DOHH2 (cell line): ENCODE data around the gene MLANA.

Experiments
- H3F3A ChIP-seq: fragments of 200-600 bp; sonication (generic), shearing (Covaris generic); 2 replicates; pipeline ENCODE4 v1.6.0; 2016; ENCODE audit warnings: antibody characterized with exemption, mild to moderate bottlenecking; ENCODE audit not compliant: control insufficient read depth, insufficient read depth
- H3K27ac ChIP-seq: fragments of 200-600 bp; sonication (generic); 2 replicates; pipeline ENCODE4 v1.5.1; 2014; ENCODE audit warnings: low read depth, mild to moderate bottlenecking, low read length, moderate library complexity
- H3K27me3 ChIP-seq: fragments of 200-600 bp; sonication (generic); 2 replicates; pipeline ENCODE4 v1.6.1; 2014; ENCODE audit warnings: mild to moderate bottlenecking, low read length, mixed read lengths; ENCODE audit not compliant: control insufficient read depth
- H3K36me3 ChIP-seq: fragments of 200-600 bp; sonication (generic); 2 replicates; pipeline ENCODE4 v1.6.1; 2014; ENCODE audit warnings: mild to moderate bottlenecking, low read length, moderate library complexity, mixed read lengths; ENCODE audit not compliant: control insufficient read depth
- H3K4me1 ChIP-seq: fragments of 200-600 bp; sonication (generic); 2 replicates; pipeline ENCODE4 v1.6.1; 2014; ENCODE audit warnings: mild to moderate bottlenecking, low read length, mixed read lengths; ENCODE audit not compliant: control insufficient read depth
- H3K4me2 ChIP-seq: fragments of 200-600 bp; sonication (generic); 2 replicates; pipeline ENCODE4 v1.6.0; 2014; ENCODE audit warnings: mild to moderate bottlenecking, low read length, moderate library complexity
- H3K4me3 ChIP-seq: fragments of 200-600 bp; sonication (generic); 2 replicates; pipeline ENCODE4 v1.5.1; 2014; ENCODE audit warnings: mild to moderate bottlenecking, low read length, mixed read lengths
- H3K79me2 ChIP-seq: fragments of 200-600 bp; sonication (generic); 2 replicates; pipeline ENCODE4 v1.6.1; 2014; ENCODE audit warnings: mild to moderate bottlenecking, low read length, mixed read lengths; ENCODE audit not compliant: control insufficient read depth
- H3K9me2 ChIP-seq: fragments of 200-600 bp; sonication (generic); replicated peaks from 2 replicates; pipeline ENCODE4 v1.6.1; 2014; ENCODE audit warnings: mild to moderate bottlenecking, low read length, mixed read lengths; ENCODE audit not compliant: control insufficient read depth
- H3K9me3 ChIP-seq: fragments of 200-600 bp; sonication (generic); 2 replicates; pipeline ENCODE4 v1.6.1; 2014; ENCODE audit warnings: antibody characterized with exemption, low read length, mixed read lengths; ENCODE audit not compliant: control insufficient read depth, insufficient read depth
- H4K20me1 ChIP-seq: fragments of 200-600 bp; sonication (generic); 2 replicates; pipeline ENCODE4 v1.6.0; 2014; ENCODE audit warnings: low read depth, mild to moderate bottlenecking, antibody characterized with exemption, low read length, moderate library complexity; ENCODE audit not compliant: control insufficient read depth, insufficient read depth
- EZH2phosphoT487 ChIP-seq: fragments of 200-600 bp; sonication (generic); IDR thresholded peaks from 2 replicates; pipeline ENCODE4 v1.6.1; 2017; ENCODE audit warnings: borderline replicate concordance, mild to moderate bottlenecking, antibody characterized with exemption, low read length, moderate library complexity, mixed read lengths
- TF ChIP-seq, protein P1 (sequence below): fragments of 200-600 bp; sonication (generic); IDR thresholded peaks from one replicate; pipeline ENCODE4 v1.5.1; 2014; ENCODE audit warnings: antibody characterized with exemption, mild to moderate bottlenecking, low read depth, low read length; ENCODE audit not compliant: poor library complexity, severe bottlenecking

MLANA gene

DNA sequence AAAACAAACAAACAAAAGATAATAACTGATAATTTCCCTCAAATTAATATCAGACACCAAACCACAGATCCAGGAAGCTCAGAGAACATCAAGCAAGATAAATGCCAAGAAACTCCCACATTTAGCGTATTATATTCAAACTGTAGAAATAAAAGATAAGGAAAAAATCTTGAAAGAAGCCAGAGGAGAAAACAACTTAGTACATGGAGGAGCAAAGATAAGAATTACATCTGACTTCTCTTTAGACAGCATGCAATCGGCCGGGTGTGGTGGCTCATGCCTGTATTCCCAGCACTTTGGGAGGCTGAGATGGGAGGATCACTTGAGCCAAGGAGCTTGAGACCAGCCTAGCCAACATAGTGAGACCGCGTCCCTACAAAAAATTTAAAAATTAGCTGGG lies 17.2 kb upstream of the MLANA start:
- H3K4me3 ChIP-seq, result no peak overlapping the region

DNA sequence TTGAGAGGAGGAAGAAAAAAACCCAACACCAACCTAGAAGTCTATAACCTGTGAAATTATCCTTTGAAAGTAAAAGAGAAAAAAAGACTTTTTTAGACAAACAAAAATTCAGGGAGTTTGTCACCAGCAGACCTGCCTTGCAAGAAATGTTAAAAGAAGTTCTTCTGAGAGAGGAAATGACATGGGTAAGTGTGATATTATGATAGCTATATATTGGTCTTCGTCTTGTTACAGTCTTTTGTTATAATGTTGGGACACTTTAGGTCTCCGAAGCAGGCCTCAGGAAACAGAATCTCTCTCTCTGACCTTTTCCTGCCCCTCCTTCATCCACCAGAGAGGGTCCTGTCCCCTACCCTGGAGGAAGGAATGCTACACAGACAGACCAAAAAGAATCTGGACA lies 16.6 kb upstream of the MLANA start:
- no peak overlapping the region for H3K4me3 ChIP-seq
- H3K4me1 ChIP-seq, result no peaks in the 10 kb centered on the region
- TF ChIP-seq, protein P1, sequence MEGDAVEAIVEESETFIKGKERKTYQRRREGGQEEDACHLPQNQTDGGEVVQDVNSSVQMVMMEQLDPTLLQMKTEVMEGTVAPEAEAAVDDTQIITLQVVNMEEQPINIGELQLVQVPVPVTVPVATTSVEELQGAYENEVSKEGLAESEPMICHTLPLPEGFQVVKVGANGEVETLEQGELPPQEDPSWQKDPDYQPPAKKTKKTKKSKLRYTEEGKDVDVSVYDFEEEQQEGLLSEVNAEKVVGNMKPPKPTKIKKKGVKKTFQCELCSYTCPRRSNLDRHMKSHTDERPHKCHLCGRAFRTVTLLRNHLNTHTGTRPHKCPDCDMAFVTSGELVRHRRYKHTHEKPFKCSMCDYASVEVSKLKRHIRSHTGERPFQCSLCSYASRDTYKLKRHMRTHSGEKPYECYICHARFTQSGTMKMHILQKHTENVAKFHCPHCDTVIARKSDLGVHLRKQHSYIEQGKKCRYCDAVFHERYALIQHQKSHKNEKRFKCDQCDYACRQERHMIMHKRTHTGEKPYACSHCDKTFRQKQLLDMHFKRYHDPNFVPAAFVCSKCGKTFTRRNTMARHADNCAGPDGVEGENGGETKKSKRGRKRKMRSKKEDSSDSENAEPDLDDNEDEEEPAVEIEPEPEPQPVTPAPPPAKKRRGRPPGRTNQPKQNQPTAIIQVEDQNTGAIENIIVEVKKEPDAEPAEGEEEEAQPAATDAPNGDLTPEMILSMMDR, result no peak
- TF ChIP-seq EZH2phosphoT487, result no peak
- H4K20me1 ChIP-seq, result no peaks in the 10 kb centered on the region
- H3K27me3 ChIP-seq, result no peaks in the 10 kb centered on the region
- no peaks in the 10 kb centered on the region for H3K9me2 ChIP-seq
- H3K27ac ChIP-seq, result no peak overlapping the region
- H3K79me2 ChIP-seq, result no peaks in the 10 kb centered on the region
- H3K9me3 ChIP-seq, result no peaks in the 10 kb centered on the region
- H3F3A ChIP-seq, result no peaks in the 10 kb centered on the region
- no peaks in the 10 kb centered on the region for H3K36me3 ChIP-seq
- no peak overlapping the region for H3K4me2 ChIP-seq

More for the DNA sequence above, 17.2 kb upstream of the MLANA start:
- Histone ChIP-seq H3F3A (no peaks in the 10 kb centered on the region), H4K20me1 (no peaks in the 10 kb centered on the region), H3K79me2 (no peaks in the 10 kb centered on the region), H3K27me3 (no peaks in the 10 kb centered on the region), H3K36me3 (no peaks in the 10 kb centered on the region), H3K4me1 (no peaks in the 10 kb centered on the region), H3K9me2 (no peaks in the 10 kb centered on the region), H3K9me3 (no peaks in the 10 kb centered on the region), H3K27ac (no peak overlapping the region), H3K4me2 (no peak overlapping the region)
- TF ChIP-seq, protein P1, result no peak
- no peak for TF ChIP-seq EZH2phosphoT487

DNA sequence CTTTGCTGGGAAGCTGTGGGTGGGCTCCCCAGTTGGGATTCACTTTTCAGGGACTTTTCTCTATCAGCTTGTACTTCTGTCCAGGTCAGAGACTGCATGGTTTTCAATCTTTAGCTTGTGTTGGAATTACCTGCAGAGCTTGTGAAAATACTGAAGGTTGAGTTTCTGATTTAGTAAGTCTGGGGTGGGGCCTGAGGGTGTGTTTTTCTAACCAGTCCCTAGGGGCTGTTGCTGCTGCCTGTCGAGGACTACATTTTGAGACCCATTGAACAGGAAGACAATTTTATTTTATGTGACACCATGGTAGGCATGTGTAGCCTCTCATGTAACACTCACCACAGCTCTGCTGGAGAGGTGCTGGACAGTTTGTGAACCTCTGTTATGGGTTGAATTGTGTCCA lies 14.7 kb upstream of the MLANA start:
- Histone ChIP-seq H3K4me2 (no peak overlapping the region), H3K79me2 (no peaks in the 10 kb centered on the region), H4K20me1 (no peaks in the 10 kb centered on the region), H3K27ac (no peak overlapping the region), H3K9me2 (no peaks in the 10 kb centered on the region), H3K4me3 (no peak overlapping the region), H3K27me3 (no peaks in the 10 kb centered on the region), H3F3A (no peaks in the 10 kb centered on the region), H3K9me3 (no peaks in the 10 kb centered on the region), H3K4me1 (no peaks in the 10 kb centered on the region), H3K36me3 (no peaks in the 10 kb centered on the region)
- TF ChIP-seq EZH2phosphoT487, result no peak
- TF ChIP-seq, protein P1, result no peak

DNA sequence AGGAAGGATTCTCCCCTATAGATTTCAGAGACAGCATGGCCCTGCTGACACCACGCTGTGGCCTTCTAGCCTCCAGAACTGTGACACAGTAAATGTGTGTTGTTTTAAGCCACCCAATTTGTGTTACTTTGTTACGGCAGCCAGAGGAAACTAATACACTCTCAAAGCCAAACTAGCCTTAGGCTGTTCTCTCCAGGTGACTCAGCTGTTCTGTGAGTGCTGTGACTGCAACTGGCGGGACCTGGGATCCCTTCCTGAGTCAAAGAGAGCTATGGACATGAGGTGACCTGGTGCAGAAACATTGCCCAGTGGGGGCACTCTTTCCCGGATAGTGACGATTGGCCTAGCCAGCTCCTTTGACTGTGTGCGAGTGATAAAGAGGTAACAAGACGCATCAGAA lies 14.0 kb upstream of the MLANA start:
- Histone ChIP-seq H3K4me1 (no peaks in the 10 kb centered on the region), H3K27ac (no peak overlapping the region), H3F3A (no peaks in the 10 kb centered on the region), H3K4me3 (no peak overlapping the region), H3K27me3 (no peaks in the 10 kb centered on the region), H3K4me2 (no peak overlapping the region), H3K36me3 (no peaks in the 10 kb centered on the region), H4K20me1 (no peaks in the 10 kb centered on the region), H3K9me2 (no peaks in the 10 kb centered on the region), H3K79me2 (no peaks in the 10 kb centered on the region), H3K9me3 (no peaks in the 10 kb centered on the region)
- TF ChIP-seq, protein P1, result no peak
- no peak for TF ChIP-seq EZH2phosphoT487
